GM18858 (cell line): ENCODE data around the gene AMOTL1.

ENCODE experiments used
- ATAC-seq: cut with Tn5 transposase; IDR thresholded peaks from one replicate; pipeline ENCODE4 v1.9.1; 2021; ENCODE audit not compliant: unreplicated experiment

Gene AMOTL1, protein sequence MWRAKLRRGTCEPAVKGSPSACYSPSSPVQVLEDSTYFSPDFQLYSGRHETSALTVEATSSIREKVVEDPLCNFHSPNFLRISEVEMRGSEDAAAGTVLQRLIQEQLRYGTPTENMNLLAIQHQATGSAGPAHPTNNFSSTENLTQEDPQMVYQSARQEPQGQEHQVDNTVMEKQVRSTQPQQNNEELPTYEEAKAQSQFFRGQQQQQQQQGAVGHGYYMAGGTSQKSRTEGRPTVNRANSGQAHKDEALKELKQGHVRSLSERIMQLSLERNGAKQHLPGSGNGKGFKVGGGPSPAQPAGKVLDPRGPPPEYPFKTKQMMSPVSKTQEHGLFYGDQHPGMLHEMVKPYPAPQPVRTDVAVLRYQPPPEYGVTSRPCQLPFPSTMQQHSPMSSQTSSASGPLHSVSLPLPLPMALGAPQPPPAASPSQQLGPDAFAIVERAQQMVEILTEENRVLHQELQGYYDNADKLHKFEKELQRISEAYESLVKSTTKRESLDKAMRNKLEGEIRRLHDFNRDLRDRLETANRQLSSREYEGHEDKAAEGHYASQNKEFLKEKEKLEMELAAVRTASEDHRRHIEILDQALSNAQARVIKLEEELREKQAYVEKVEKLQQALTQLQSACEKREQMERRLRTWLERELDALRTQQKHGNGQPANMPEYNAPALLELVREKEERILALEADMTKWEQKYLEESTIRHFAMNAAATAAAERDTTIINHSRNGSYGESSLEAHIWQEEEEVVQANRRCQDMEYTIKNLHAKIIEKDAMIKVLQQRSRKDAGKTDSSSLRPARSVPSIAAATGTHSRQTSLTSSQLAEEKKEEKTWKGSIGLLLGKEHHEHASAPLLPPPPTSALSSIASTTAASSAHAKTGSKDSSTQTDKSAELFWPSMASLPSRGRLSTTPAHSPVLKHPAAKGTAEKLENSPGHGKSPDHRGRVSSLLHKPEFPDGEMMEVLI

DNA sequence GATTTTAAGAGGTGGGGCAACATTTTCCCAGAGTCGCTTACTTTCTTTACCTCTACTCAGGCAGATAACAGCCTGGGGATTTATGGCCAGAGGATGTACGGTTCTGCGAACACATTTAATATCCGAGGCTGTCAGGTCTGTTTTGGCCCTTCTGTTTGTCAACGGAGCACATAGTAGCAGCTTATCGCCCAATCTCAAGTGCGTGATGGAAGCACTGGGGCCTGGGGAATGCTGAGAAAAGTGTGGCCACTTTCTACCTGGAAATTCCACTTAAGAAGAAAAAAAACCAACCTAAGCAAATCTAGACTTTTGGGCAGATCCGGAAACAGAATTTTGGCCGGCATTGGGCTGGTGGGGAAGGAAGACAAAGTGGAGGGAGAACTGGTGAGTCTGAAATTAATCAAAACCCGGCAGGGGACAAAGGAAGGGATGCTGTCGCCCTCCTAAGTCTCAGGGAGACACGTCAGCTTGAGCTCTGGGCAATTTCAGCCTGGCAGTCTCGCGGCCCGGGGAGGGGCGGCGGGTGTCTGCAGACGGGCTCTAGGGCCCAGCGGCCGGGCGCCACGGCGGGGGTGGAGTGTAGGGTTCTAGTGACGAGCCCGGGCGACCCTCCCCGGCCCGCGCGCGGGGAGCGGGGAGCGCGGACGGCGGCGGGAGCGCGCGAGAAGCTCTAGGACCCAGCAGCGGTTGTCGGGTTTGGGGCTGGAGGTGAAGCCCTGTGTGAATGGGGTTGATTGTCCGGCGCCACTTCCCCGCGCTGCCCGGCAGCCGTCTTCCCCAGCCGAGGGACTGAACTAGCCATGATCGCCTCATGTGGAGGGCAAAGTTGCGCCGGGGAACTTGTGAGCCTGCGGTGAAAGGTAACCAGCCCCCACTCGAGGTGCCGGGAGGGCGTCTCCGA is at the start of gene AMOTL1:
AMOTL1 (plus strand) TSS at position 656 of the 901 bp plus-strand sequence; CDS start at position 812, 156 bp downstream.
- peak; percentile 86 for ATAC-seq

DNA sequence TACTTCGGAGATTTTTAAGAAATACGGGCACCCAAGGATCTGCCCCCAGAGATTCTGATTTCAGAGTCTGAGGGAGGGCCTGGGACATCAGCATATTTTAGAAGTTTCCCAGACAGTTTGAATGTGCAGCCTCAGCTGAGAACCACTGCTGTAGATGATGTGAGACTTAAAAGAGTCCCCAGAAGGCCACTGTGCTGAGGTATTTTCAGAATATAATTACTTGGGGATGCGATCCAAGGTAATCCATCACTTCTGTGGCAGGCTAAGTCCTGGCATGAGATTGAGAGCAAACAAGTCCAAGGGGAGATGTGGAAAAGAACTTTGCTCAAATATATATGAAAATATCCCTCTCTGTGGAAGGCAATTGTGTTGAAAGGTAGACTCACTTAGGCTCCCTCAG is 48.3 kb upstream of the AMOTL1 start:
- ATAC-seq, result no peak

DNA sequence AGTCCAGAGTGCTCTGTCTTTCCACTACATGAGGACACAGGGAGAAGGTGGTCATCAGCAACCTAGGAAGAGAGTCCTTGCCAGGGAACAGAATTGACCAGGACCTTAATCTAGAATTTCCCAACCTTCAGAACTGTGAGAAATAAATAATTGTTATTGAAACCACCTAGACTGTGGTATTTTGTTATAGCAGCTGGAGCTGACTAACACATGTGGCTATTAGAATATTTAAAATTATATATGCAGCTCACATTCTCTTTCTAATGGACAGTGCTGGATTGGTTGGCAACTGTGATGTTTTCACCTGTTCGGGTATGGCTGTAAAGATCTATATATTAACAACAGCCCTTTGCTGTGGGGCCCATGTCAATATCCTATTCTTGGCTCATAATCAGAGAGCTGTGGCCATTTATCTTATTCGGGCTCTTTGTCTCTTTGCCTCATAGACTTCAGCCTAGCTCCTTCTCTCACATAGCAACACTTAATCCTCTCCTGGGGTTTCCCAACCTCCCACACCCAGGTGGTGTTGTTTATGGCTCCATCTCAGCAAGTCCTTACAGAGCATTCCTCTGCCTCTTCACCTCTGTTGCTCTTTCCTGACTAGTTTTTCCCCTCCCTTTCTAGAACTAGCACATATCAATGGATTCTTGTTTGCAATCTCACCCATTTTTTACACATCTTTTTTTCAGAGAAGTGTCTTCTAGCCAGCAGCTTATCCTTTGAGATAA is 46.4 kb upstream of the AMOTL1 start:
- ATAC-seq, result no peak

DNA sequence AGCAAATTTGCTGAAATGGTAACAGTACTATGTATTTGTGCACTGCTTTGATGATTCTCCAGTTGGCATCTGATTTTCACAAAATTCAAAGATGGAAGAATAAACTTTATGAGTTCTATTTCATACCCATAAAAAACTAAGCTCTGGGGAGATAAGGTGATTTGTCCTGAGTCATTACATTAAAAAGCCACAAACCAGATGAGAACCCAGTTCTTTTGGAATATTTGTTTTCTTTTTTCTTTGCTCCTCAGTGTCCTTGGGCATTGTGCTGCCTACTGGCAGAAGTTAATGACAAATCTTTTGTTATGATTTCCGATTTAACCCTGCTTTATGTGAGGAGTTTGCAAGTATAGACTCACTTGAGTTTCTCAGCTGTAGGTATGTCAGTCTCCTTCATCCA is 45.4 kb upstream of the AMOTL1 start:
- no peak for ATAC-seq

DNA sequence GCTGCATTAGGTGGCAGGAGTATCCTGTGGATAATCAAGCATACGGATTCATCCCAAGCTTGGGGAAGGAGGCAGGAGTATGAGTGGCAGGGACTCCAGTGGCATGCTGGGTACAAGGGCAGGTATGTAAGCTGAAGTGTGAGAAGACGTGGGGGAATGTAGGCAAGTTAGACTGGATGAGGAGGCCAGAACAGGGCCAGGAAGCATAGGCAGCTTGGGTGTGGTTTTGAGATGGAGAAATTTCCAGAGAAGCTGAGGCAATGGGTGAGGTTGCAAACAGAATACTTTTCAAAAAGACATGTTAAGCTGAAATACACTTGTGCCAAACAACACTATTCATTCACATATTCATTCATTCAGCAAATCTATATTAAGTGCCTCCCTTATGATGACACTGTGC is 43.1 kb upstream of the AMOTL1 start:
- ATAC-seq, result no peak

DNA sequence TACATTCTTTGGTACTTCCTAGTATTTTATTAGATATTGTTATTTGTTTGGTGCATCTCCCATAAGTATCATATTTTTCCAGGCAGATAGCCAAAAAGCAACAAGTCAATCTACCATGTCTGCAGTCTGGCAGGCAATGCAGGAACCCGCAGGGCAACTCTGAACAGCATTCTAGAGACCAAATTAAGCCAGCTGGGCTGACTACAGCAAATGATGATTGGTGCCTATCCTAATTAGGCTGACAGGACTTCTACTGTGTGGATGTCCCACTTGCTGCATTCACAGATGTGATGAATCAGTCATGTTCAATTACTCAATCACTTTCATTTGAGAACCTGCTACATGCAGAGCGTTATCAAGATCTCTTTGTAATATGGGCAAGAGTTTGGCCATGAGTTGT is 40.3 kb upstream of the AMOTL1 start:
- no peak for ATAC-seq

DNA sequence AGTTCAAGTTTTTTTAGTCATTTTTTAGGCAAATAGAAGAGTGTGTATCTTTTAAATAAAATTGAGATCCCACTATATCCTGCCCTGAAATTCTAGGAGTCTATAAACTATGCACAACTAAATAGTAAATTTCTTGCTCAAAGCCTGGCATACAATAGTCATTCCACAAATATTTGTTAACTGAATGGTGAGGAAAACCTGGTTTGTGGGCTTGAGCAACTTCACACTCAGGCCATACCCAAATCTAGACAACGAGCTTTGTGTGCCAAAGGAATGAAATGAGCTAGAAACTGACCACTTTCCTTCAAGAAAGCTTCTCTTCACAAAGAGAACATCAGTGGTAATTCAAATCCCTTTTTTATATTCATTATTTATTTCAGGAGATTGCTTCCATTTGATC is 39.6 kb upstream of the AMOTL1 start:
- ATAC-seq, result no peak

DNA sequence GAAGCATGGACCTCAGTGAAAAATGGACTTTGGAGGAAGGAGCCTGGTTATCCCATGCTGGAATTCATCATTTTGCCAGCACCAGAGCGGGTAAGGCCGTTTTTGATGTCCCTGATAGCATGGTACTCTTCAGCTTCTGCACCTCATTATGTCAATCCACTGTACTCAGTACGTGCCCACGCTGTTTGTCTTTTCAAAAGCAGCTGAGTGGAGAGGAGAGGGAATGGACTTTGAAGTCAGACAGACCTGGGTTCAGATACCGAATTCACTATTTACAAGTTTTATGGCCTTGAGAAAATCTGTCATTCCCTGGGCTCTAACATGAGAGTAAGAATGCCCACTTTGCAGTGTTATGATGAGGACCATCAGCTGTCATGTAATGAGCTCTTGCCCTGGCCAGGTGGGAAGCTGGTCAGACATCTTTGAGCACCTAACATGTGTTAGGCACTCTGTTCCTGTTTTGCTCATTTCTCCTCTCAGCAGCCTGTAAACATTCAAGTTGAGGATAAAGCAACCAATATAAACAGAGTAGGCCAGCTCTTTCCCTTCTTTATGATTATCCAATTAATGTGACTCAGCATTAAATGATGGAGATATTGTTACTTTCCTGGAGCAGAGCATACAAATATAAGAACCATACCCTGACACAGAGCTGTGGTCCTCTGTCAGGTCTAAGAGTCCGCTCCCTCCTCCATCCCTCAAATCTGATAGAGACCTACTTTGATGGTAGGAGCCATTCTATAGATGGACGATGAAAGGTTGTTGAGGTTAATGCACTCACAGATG is 39.0 kb upstream of the AMOTL1 start:
- no peak for ATAC-seq

DNA sequence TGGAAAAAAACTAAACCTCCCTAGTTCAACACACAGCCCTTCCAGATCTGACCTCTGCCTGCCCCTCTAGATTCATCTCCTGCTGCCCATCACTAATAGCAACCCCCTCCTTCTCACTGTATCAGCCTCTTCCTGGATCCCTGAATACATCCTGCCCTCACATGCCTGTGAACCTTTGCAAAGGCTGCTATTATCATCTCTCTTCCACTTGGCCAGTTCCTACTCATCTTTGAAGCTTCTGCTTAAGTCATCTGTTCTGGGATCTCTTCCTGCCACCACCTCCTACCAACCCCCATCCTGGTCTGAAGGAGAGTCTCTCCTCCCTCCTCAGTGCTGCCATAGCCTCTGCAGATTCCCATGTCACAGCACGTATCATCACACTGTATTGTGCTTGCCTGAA is 38.0 kb upstream of the AMOTL1 start:
- no peak for ATAC-seq

DNA sequence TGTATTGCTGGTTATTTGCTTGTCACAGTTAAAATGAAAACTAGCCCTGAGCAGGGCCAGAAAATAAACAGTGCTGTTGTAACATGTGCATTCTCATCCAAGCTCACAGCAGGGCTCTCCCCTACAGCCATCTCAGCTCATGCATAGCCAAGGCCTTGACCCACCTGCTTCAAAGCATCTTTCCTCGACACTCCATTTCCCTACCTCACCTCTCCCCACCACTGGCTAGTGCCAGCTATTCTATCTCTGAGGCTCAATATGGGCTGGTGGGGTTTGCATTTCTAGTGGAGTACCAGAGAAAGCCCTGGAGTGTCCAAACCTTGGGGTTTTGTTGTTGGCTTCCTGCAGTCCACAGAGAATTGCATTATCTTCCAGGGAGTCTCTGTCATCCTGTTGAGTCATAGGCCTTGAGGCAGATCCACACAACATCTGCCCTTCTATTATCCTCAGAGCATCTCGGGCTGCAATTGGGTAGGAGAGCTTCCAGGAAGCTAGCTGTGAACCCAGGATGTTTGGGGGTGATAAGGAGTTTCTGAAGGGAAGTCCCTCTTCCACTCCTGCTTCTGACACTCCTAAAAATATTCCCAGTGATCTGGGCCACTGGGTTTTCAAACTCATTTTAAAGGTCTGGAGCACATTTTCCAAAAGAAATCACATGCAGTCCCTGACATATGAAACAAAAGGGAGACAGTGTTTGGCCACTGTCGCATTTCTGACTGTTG is 36.1 kb upstream of the AMOTL1 start:
- no peak for ATAC-seq

DNA sequence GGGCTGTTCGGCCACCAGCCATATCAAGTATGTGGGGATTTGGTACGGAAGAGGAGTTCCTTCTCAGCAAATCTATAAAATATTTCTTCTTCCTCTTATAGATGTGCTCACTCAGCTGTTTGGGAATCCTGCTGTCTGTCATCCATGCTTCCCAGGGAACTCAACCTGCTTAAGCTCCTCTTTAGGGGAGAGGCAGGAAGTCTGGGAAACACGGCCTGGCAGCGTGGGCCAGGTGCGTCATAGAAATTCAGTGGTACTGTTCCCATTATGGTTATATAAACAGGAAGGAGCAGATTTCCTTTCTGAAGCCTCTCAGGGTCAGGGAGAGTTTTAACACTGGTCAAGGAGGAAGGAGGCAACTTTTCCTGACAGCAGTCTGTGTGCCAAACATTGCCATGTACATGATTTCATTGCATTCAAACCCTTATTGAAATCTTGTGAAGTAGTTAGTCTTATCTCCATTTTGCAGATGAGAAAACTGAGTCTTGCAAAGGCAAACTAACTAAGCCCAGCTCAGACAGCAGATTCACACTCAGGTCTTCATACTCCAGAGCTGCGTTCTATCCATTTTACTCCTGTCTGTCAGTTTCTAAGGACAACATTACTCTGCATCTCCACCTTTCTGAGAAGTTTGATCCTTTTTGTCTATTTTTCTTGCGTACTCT is 35.4 kb upstream of the AMOTL1 start:
- ATAC-seq, result no peak

DNA sequence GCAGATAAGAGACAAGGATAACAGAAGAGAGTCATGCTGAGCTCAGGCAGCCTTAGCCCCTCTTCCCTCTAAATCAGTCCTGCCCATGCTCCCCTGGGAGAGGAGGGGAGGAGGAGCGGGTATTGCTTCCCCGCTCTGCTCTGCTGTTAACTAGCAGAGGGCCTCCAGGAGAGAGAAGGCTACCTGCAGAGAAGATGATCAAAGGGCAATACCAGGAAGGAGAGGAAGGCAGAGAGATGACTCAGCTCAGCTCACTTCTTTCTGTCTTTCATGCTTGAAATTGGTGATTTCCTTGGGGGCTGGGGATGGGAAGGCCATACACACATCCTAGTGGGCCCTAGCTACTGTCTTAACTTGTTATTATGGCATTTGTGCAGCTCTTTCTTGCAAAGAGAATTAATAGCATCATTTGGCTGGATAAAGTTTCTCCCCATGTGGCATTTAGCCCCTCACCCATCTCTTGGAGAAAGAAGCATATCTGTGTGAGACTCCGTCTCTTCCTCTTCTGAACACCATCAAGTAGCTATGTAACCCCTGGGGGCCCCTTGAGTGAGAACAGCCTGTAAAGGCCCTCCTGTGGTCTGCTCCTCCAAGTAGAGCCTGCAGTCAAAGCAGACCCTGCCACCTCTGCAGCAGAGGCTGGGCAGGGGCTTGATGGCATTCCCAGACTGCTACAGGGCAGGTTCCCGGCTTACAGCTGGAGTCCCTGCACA is 33.4 kb upstream of the AMOTL1 start:
- ATAC-seq, result no peak

DNA sequence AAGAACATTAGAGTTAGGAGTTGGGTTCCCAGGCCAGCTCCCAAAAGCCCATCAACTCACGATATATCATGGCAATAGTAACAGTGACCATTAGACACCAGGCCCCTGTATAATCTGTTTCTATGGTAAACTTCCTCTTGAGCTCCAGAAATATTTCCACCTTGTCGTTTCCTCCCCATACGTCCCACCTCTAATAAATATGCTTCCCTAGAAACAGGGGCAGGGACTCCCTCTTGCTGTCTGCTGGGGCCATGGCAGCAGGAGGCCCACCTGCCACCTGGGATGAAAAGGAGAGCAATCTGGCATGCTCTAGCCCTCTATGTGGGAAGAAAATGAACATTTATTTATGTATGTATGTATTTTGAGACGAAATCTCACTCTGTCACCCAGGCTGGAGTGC is 32.2 kb upstream of the AMOTL1 start:
- no peak for ATAC-seq

DNA sequence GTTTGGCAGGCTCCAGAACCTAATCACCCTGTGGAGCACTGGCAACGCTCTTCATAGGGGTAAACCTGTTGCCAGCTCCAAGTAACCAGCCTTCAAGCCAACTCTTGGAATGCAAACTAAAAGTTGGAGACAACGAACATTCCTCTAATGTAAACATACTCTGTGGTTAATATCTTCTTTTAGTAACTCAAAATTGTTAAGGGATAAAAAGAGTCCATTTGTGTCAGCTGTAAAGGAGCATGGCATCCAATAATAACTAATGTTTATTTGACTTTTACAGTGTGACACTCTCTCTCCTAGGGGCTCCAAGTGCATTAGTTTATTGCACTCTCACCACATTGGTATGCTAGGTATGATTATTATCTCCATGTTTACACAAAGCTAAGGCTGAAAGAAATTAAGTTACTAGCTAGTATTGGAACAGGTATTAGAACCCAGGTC is 31.0 kb upstream of the AMOTL1 start:
- ATAC-seq, result no peak

DNA sequence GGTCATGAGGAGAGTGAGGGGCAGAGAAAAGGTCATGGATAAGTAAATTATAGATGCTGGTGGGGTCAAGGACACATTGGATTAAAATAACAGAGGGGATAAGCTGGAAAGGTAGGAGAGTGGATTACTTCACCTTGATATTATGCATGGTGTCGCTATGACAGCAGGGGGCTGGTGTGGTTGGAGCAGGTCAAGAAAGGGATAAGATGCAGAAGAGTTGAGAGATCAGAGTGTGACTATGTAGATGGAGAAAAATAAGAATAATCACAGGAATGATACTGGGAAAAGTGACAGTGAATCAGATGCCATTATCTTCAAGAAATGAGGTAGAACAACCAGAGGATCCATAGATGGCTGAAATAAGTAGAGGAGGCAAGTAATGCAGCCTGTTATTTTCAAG is 29.4 kb upstream of the AMOTL1 start:
- ATAC-seq, result no peak

DNA sequence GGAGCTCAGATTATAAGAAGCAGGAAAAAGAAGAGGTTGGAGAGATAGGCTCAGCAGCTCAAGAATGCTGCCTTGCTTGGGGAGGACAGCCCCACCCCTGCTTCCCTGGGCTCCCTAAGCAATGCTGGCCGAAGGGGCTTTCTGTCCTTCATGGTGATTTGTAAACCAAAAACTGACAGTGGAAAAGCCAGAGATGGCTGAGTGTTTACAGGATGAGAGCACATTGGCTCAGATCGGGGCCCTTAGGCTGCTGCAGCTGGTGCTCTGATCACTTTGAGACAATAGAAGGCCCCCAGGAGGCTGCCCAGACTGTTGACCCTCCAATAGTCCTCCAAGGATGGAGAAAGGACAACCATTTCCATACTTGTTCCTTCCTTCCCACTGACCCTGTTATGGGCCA is 28.8 kb upstream of the AMOTL1 start:
- no peak for ATAC-seq
